Measurements from ENCODE around the gene NUP93.

Gene NUP93

DNA sequence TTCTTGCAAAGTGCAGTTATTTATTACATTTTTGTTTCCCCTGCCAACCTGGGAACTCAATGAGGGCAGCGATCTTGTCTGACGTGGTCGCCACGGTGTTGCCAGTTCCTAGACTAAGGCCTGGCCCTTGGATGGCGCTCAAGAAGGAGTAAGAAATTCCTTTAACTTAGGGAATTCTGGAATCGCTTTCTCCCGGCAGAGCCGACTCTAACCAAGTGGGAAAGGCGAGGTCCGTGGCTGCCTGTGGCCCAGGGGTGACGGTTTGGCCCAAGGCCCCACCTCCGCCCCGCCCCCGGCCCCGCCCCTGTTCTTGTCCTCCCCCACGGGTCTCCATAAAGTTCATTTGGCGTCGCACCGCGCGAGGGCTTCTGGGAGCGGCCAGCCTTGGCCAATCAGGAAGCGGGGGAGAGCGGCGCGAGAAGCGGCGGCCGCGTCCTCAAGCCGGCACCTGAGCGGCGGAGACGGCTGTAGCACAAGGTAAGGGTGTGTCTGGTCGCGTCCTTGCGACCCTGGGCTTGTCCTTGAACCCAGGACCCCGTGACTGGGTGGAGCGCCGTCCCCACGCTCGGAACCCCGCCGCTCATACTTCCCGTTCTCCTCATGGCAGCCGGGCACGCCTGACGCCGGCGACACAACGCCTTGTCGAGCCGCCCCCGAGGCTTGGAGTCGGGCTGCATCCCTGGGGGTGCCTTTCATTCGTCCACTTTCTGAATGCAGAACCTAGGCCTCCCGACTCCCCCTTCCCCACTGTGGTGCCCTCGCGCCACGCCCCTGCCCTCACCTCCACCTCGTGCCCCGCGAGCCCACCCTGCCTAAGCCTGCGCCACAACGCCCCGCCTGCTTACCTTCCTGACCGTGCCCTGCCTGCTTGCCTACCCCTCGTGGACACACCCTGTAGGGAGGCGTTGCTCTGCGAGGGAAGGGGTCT is at the start of gene NUP93:
TSS of gene NUP93 (plus strand) at position 395 of the 928 bp plus-strand sequence. CDS start 18,119 bp downstream, outside the sequence.
- DNase-seq = peak; percentile 94

DNA sequence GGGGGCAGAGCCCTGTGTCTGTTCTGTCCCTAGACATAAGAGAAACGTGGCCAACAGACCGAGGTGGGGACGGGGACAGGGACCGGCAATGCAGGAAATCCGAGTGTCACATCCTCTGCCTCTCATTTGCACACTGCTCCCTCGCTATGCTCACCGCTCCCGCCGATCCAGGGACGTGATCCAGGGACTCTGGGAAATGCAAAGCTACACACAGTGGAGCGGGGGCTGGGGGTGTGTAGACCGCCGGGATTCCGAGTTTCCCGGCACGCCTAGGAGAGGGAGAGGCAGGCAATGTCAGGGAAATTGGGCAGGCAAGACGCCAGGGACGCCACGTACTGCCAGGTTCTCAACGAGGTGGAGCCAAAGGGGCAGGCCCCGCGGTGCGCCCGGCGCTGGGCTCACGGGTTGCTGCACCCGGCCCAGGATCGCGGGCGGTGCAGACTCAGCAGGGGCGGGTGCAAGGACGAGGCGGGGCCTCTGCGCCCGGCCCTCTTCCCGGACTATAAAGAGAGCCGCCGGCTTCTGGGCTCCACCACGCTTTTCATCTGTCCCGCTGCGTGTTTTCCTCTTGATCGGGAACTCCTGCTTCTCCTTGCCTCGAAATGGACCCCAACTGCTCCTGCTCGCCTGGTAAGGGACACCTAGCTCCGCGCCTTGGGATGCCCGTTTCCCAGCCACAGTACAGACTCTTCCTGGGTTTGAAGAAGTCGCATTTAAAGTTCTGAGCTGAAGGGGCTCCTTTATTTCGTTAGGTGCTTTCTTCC is 47.8 kb upstream of the NUP93 start, which contains the start of gene MT1X:
TSS of gene MT1X (plus strand) at position 532 of the 764 bp plus-strand sequence. CDS start at position 603, 71 bp downstream.
- peak; percentile 72 for DNase-seq

DNA sequence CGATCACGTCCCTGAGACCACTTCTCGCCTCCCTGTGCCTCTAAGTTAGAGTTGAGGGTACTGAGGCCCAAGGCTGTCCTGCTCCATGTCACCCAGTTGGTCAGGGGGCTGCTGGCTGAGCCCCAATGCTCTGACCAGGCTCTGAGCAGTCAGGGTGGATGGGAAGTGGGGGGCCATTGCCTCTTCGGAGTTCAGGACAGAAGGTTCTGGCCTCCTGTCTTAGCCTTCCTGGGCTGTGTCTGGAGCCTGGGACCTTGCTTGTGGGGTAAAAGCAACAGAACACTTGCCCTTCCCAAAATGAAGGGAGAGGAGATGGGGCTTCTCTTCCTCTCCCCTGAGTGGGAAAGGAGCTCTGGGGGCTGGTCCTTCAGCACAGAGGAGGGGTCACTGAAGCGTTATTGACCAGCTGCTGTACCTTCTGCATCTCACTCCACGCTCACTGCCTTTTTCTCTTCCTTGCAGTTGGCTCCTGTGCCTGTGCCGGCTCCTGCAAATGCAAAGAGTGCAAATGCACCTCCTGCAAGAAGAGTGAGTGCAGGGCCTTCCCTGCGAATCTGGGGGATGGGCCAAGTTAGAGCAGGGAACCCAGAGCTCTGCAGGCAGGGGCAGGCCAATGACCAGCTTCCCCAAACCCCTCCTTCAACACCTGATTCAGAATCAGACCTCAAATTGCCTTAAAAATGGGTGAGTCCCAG is 47.1 kb upstream of the NUP93 start:
- DNase-seq = no peak

DNA sequence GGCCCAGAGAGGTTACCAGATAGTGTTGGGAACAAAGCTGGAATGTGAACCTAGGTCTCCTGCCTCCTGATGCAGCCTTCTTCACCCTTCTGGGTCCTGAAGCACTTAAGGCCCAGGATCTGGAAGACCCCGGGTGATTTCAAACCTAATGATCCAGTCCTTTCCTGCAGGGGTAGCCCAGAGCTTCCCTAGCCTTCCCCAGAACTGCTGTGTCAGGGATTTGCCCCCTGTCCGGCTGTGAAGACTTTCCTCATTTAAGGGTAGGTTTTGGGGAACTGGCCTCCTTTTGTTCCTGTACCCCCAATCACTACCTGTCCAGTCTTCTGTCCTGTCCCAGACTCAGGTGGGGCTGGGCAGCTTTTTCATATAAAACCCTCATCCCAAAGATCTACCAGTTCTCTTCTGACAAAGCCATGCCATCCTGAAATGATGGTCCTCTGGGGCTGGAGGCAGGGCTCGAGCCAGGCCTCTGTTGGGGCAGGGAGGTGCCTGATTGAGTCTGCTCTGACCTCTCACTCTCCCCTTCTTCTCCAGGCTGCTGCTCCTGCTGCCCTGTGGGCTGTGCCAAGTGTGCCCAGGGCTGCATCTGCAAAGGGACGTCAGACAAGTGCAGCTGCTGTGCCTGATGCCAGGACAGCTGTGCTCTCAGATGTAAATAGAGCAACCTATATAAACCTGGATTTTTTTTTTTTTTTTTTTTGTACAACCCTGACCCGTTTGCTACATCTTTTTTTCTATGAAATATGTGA is 46.3 kb upstream of the NUP93 start:
- DNase-seq = no peak

DNA sequence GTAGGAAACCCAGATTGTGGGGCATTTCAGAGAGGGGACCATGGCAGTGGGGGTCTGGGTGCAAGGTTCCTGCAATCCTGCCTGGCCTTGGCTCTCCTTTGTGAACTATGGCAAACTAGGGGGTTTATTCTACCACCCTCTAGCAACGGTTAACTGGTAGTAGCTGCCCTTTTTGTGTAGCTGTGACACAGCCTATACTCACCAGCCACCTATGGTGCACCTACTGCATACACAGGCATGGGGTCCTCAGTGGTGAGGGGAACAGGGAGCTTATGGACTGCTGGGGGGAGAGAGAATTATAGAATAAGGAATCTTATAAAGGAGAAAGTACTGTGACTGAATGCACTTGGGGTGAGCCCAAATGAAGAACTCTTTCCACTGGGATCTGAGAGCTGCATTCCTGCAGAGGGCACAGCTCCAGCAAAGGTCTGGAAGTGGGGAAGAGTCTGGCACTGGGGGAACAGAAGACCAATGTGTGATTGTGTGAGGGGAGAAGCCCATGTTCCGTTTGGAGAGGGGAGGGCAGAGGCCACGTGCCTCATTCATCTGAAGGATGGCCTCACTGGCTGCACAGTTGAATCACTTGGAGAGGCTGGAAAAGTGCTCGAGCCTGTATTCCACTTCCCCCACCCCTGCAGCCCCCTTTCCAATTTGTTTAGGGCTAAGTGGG is 45.5 kb upstream of the NUP93 start:
- DNase-seq = no peak

DNA sequence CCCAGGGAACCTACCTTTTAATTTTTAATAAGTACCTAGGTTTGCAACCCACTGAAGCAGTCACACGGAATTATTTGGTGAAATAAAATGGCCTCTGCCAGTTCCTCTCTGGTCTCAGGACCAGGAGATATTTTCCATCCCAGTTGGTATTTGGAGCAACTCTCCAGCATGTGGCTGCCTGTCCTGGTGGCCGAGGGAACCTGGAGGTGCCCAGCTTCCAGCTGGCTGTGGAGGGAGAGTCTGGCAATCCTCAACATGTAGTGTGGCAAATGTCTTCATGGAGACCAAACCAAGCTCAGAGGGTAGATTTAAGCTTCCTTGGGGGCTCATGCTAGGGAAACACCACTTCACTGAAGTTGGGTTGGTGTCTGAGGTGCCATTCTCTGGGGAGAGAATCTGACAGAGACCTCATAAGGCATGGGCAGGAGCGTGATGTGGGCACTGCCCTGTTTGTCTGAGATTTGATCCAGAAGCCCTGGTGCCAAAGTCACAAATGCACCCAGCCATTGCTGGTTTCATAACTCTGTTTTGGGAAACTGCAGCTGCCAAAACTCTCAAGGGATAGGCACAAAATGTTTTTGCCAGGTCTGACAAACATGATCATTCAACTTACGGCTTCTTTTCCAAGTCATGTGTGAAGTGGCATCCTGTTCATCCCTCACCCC is 44.9 kb upstream of the NUP93 start:
- no peak for DNase-seq

DNA sequence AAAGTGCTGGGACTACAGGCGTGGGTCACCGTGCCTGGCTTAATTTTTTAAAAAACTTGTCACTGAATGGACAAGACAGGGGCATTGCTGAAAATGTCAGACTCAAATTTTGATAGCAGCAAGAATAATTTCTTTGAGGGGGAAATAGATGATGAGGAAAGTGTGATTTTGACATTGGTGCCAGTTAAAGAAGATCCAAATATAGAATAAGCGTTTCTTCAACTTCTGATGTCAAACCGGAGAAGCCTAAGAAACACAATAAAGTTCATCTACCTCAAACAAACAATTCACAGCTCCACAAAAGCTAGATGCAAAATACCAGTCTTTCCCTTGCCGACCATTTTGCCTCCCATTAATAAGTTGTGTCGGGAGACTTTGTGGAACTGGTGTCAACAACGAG is 43.2 kb upstream of the NUP93 start:
- no peak for DNase-seq

DNA sequence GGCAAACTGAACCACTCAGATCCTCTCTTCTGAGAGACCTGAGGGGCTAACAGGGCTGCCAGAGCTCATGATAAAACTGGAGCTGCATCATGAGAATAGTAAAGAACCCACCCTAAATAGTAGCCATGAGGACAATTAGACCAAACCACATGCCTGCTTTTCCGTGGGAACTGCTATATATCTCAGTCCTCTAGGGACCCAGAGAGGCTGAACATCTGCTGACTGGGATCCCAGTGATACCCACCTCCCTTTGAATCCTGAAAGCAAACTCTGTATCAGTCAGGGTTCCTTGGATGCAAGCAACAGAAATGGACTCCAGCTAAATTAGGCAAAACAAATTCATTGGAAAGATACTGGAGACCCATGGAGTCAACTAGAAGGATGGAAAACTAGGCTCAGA is 41.2 kb upstream of the NUP93 start:
- DNase-seq = no peak

DNA sequence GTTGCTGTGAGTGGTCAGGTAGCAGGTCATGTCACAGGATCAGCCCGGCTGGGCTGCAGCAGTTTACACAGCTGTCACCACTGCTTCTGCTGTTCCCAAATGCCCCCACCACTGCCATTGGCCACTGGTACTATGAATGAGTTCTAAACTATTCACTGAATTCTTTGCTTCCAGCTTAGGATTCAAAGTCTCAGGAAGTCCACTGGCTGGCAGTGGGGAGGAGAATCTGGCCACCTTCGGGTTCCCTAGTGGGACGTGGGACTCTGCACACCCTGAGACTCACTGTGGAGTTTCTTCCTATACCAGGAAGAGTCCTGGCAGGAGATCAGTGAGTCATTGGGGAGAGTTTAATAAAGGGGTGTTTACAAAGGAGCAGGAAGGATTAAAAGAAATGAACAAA is 40.8 kb upstream of the NUP93 start:
- DNase-seq = no peak

DNA sequence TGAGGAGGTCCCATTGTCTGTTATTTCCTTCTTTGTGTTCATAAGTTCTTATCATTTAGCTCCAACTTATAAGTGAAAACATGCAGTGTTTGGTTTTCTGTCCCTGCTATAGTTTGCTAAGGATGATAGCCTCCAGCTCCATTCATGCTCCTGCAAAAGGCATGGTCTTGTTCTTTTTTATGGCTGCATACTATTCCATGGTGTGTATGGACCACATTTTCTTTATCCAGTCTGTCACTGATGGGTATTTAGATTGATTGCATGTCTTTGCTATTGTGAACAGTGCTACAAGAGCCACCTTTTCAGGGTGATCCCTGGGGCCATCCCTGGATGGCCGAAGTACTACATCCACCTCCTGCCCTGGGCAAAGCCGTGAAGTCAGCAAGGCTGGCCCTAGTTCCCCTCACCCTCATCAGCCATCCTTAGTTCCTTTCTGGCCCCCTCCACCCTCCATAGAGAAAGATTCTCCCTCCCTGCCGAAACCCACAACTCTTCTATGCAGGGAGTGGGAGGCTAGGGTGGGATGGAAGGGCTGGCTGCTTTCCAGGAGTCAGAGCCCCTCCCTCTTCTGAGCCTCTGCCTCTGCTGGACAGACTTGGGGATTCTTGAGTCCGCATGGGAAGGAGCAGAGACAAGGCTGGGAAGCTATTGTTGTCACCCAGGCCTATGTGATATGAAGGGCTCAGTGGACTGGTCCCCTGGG is 39.4 kb upstream of the NUP93 start:
- DNase-seq = no peak

DNA sequence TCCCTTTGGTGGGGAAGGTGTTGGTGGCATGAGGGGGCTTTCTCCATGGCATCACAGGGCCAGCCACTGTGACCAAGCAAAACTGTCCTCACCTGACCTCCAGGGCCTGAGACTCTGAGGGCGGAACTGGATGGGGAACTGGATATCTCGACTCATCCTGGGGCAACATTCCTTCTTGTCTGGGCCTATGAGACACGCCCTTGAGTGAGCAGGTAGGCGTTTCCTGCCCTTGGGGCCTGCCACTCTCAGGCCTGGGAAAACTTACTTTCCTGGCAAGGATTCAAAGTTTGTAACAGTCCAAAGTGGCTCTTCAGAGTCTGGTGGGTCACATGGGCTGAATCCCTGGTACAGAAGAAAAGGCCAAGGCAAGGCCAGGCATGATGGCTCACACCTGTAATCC is 38.0 kb upstream of the NUP93 start:
- no peak for DNase-seq

DNA sequence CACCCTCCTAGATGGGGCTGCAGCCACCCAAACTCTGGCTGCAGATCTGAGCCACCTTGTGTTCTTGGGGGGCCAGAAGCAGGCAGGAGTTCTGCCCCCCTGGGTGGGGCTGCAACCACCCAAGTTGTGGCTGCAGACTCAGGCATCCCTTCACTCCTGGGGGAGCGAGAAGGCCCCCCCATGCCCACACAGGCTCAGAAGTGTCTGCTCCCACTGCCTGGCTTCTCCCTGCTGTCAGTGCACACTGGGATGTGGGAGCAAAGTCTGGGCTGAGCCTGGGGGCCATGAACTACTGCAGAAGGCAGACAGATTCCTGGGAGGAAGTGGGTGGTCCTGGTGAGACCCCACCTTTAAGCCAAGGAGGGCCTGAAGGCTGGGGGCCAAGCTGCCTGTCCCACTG is 34.7 kb upstream of the NUP93 start:
- no peak for DNase-seq

DNA sequence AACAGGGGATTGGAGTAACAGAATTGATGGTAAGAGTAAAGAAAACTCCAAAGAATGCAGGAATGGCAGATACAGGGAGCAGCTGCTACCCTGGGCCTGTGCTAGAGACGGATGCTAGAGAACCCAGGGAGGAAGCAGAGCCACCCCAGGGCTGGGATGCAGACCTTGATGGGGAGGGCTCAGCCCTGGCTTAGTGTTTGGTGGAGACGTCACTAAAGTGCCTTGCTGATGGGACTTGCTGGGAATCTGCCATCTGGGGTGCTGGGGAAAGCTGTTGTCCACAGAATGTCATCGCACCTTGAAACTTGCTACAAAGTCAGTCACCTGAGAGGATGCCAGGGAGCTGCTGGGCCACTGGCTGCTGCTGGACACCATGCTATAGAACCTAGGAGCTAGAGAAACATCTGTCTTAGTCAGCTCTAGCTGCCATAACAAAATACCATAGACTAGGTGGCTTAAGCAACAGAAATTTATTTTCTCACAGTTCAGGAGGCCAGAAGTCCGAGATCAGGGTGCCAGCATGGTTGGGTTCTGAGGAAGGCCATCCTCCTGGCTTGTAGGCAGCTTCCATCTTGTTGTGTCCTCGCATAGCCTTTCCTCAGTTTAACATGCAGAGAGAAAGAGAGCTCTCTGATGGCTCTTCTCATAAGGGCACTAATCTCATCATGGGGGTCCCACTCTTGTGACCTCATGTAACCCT is 32.3 kb upstream of the NUP93 start:
- DNase-seq = no peak

DNA sequence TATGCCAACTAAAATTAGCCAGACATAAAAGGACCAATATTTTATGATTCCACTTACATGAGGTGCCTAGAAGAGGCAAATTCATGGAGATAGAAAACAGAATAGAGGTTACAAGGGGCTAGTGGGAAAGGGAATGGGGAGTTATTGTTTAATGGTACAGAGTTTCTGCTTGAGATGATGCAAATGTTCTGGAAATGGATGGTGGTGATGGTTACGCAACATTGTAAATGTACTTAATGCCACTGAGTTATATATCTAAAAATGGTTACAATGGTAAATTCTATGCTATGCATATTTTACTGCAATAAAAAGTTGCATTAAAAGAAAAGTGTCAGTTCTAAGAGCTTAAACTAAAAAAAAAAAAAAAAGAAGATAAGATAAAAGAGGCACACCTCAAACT is 29.7 kb upstream of the NUP93 start:
- DNase-seq = no peak

DNA sequence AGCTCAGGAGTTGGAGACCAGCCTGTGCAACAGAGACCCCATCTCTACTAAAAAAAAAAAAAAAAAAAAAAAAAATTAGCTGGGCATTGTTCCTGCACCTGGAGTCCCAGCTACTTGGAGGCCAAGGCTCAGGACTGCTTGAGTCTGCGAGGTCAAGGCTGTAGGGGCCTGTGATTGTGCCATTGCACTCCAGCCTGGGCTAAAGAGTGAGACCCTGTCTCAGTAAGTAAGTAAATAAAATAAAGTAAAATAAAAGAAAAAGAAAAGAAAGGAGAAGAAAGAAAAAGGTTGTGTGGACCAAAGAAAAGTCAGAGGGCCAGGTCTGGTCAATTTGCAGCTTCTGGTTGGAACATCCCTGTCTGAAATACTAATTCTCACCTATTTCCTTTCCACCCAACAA is 29.3 kb upstream of the NUP93 start:
- no peak for DNase-seq

DNA sequence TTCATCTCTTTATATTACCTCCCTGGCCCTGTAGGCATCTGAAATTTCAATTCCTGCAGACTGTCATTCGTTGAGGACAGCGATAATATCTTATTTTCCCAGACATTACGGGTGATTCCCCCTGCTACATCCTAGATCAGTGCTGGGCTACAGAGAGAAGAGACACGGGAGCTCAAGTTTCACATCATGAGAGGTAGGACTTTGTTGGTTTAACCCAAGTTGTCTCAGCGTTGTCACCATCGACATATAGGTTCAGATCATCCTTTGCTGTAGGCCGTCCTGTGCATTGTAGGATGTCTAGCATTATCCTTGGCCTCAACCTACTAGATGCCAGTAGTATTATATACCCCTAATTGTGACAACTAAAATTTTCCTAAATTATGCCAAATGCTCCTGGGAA is 28.4 kb upstream of the NUP93 start:
- DNase-seq = no peak

DNA sequence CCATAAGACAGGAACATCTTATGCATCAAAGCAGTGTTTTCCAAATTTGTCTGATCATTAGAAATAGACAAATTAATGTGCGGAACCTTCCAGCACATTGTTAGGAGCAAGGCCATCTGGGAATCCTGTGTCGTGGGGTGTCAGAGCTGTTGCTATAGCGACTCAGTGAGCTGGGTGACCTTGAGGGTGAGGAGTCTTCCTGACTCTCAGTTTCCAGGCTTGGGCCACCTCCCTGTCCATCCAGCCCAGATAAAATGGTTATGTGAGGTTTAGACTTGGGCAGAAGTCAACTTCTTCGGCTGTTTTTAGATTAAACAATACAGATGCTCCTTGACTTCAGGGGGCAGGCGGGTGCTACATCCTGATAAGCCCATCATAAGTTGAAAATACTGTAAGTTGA is 27.1 kb upstream of the NUP93 start:
- peak; percentile 34 for DNase-seq

DNA sequence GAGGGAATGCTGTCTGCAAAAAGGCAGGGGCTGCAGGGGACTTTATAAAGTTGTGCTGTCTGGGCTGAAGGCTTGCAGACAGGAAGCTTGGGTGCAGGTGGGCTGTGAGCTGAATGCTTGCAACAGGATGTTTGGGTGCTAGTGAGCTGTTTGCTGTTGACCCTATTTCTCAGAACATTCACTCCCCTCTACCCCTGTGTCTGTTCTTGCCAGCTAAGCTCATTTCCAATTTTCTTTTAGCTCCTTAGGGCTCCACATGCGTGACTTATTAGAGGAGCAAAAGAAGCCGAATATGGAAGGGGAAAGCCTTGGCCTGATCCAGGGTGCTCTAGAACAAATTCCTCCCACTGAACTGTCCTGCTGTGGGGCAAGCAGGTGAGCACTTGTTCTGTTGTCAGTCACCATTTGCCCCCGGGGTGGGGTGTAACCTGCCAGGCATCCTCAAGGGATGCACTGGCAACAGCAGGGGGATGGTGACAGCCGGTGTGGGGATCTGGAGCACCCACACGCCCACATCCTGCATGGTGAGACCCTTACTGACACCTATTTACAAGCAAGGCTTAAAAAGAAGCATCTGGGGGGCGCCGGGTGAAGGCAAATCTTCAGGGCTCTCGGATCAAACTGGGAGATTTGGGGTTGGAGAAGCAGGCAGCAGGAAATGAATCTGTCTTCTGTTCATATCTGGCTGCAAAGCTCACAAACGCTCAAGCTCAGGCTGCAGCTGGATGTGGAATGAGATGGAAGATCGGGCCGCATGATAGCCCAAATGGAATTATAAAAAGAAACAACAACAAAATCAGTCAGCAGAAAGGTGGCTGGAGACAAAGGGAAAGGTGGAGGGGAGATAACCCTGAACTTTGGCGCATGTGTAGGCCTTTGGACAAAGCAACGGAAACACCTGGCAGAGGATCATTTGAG is 21.1 kb upstream of the NUP93 start:
- DNase-seq = no peak

DNA sequence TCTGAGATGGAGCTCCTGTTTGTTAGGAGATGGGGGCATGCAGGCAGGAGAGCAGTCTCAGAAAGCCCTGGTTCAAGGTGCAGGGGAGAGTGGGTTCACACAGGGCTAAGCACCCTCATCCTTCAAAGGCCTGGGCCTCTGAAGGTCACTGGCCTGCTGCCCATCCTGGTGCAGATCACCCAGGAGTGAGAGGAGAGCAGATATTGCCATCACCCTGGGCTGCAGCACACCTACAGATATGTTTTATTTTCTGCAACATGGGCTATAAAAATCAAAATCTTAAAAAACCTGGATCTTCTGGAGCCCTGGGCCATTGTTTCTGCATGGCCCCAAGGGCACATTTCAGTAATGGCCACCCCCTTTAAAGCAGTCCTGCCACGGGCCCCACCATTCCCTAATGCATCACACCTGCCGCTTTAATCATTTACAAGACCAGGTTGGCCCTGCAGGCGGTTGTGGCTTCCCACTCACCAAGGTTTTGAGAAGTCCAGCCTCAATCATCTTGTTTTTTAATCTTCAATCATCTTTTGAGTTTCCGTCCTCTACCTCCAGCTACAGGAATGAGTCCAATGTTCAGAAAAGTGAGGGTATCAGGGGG is 20.4 kb upstream of the NUP93 start:
- DNase-seq = no peak

All from hematopoietic multipotent progenitor cell treated with erythropoietin and hydrocortisone succinate and interleukin-3 and kit ligand, for 8 days (in vitro differentiated cells).